T-helper 17 cell (primary cell): ENCODE results near the gene CHST14. TPM values are rescaled to one million over a fixed set of nuclear protein-coding genes. Genes with fewer than 3 reads are reported as not detected.

Source experiments
- ATAC-seq: fragments of 150-1000 bp; cut with Tn5 transposase; 2 replicates; pipeline ENCODE4 v1.10.0; 2021; ENCODE audit warnings: mild to moderate bottlenecking, moderate library complexity
- DNase-seq, 3 donors: peaks; one replicate each; pipeline versions ENCODE4 v3.0.0 to v3.0.0-alpha.2; 2020 to 2021
- H3K9me3 ChIP-seq: one replicate; pipeline ENCODE4 v1.7.0; 2013; ENCODE audit warnings: low read length, mild to moderate bottlenecking; ENCODE audit not compliant: control insufficient read depth, poor library complexity, severe bottlenecking
- H3K27ac Mint-ChIP-seq: one replicate; pipeline ENCODE4 v1.8.0; 2022; ENCODE audit warnings: mild to moderate bottlenecking, moderate library complexity, mixed read lengths
- H3K27me3 Mint-ChIP-seq: one replicate; pipeline ENCODE4 v1.8.0; 2022; ENCODE audit warnings: mixed read lengths
- H3K36me3 Mint-ChIP-seq: one replicate; pipeline ENCODE4 v1.8.0; 2022; ENCODE audit warnings: low read depth, mixed read lengths
- H3K4me1 Mint-ChIP-seq: one replicate; pipeline ENCODE4 v1.8.0; 2022; ENCODE audit warnings: mild to moderate bottlenecking, mixed read lengths
- H3K4me3 Mint-ChIP-seq: one replicate; pipeline ENCODE4 v1.8.0; 2022; ENCODE audit warnings: mild to moderate bottlenecking, moderate library complexity, mixed read lengths
- total RNA-seq, 4 donors: library from RNA in 2 of 4; stranded (reverse) in 2 of 4; gene quantifications; one replicate each; pipeline ENCODE4 v1.2.3 and lab custom pipeline; 2022 to 2026

CHST14 gene
- total RNA-seq, 2 donors from 2014 or later = 4.4 to 7.5 TPM

GRCh38 chr15:40474581-40474980 is 3.8 kb downstream of the CHST14 start:
- H3K27me3 Mint-ChIP-seq = peaks cover 5% of the 10 kb centered on the region
- H3K4me3 Mint-ChIP-seq = no peak overlapping the region
- DNase-seq (no peak), ATAC-seq (no peak)
- H3K4me1 Mint-ChIP-seq = peaks cover 14% of the 10 kb centered on the region
- no peaks in the 10 kb centered on the region for H3K36me3 Mint-ChIP-seq
- no peaks in the 10 kb centered on the region for H3K9me3 ChIP-seq
- peak overlapping the region; percentile 63 for H3K27ac Mint-ChIP-seq

- H3K4me1 Mint-ChIP-seq = peaks cover 2% of the 10 kb centered on the region
- peaks cover 19% of the 10 kb centered on the region for H3K27me3 Mint-ChIP-seq
- H3K9me3 ChIP-seq = no peaks in the 10 kb centered on the region
- H3K4me3 Mint-ChIP-seq = no peak overlapping the region
- H3K36me3 Mint-ChIP-seq = no peaks in the 10 kb centered on the region
- H3K27ac Mint-ChIP-seq = no peak overlapping the region
- no peak for DNase-seq
- no peak for ATAC-seq
Measured at GRCh38 chr15:40477642-40478327, 7.0 kb downstream of the CHST14 start.

DNA sequence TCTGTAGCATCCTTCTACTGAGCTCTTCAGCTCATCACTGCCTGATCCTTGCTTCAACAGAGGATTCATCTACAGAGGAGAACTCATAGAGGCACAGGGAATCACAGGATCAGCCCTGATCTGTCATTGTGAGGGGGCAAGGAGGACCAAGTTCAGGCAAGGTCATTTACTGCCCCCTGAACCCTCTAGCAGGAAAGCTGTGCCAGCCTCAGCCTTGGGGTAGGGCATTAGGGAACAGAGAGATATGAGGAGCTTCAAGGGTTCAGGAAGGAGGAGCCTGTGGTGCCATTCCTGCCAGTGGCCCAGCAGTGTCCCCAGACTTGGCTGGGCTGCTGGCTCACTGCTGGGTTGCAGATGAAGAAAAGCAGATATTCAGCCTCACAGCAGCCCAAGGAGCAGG is 8.2 kb downstream of the CHST14 start:
- H3K36me3 Mint-ChIP-seq = no peaks in the 10 kb centered on the region
- H3K9me3 ChIP-seq = no peaks in the 10 kb centered on the region
- peaks cover 2% of the 10 kb centered on the region for H3K4me1 Mint-ChIP-seq
- no peak overlapping the region for H3K4me3 Mint-ChIP-seq
- H3K27ac Mint-ChIP-seq = no peak overlapping the region
- DNase-seq (no peak), ATAC-seq (no peak)
- peaks cover 21% of the 10 kb centered on the region for H3K27me3 Mint-ChIP-seq

DNA sequence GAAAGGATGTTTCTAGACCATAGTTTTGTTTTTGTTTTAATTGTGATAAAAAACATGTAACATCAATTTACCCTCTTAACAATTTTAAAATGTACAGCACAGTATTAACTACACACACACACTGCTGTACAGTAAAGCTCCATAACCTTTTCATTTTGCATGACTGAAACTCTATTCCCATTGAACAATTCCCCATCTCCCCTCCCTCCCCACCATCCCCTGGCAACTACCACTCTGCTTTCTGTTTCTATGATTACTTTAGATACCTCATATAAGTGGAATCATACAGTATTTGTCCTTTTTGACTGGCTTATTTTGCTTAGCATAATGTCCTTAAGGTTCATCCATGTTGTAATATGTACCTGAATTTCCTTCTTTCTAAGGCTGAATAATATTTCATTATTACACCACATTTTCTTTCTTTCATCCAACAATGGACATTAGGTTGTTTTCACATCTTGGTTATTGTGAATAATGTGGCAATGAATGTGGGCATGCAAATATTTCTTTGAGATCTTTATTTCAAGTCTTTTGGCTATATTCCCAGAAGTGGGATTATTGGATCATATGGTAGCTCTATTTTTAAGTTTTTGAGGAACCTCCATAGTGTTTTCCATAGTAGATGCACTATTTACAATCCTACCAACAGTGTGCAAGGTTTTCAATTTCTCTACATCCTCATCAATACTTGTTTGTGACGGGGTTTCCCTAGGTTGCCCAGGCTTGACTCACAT is 10.7 kb downstream of the CHST14 start:
- peaks cover 27% of the 10 kb centered on the region for H3K27me3 Mint-ChIP-seq
- no peaks in the 10 kb centered on the region for H3K9me3 ChIP-seq
- H3K4me3 Mint-ChIP-seq = no peak overlapping the region
- DNase-seq = no peak
- no peaks in the 10 kb centered on the region for H3K36me3 Mint-ChIP-seq
- H3K27ac Mint-ChIP-seq = no peak overlapping the region
- H3K4me1 Mint-ChIP-seq = peaks cover 2% of the 10 kb centered on the region
- no peak for ATAC-seq

- peaks cover 2% of the 10 kb centered on the region for H3K4me1 Mint-ChIP-seq
- H3K27ac Mint-ChIP-seq = no peak overlapping the region
- no peak for DNase-seq
- H3K27me3 Mint-ChIP-seq = peaks cover 24% of the 10 kb centered on the region
- no peaks in the 10 kb centered on the region for H3K9me3 ChIP-seq
- ATAC-seq = no peak
- H3K4me3 Mint-ChIP-seq = no peak overlapping the region
- H3K36me3 Mint-ChIP-seq = no peaks in the 10 kb centered on the region
Measured at GRCh38 chr15:40483919-40484318, 13.1 kb downstream of the CHST14 start.

GRCh38 chr15:40486066-40486770 is 15.4 kb downstream of the CHST14 start:
- H3K4me3 Mint-ChIP-seq = peak overlapping the region; percentile 7
- ATAC-seq (no peak), DNase-seq (no peak)
- H3K36me3 Mint-ChIP-seq = no peaks in the 10 kb centered on the region
- no peaks in the 10 kb centered on the region for H3K9me3 ChIP-seq
- no peaks in the 10 kb centered on the region for H3K4me1 Mint-ChIP-seq
- peaks cover 13% of the 10 kb centered on the region for H3K27me3 Mint-ChIP-seq
- H3K27ac Mint-ChIP-seq = no peak overlapping the region

GRCh38 chr15:40487816-40488682 is 17.3 kb downstream of the CHST14 start:
- no peaks in the 10 kb centered on the region for H3K9me3 ChIP-seq
- no peak overlapping the region for H3K27ac Mint-ChIP-seq
- peaks cover 3% of the 10 kb centered on the region for H3K4me1 Mint-ChIP-seq
- H3K4me3 Mint-ChIP-seq = no peak overlapping the region
- DNase-seq (no peak), ATAC-seq (no peak)
- peaks cover 6% of the 10 kb centered on the region for H3K27me3 Mint-ChIP-seq
- H3K36me3 Mint-ChIP-seq = no peaks in the 10 kb centered on the region

- DNase-seq (no peak), ATAC-seq (no peak)
- peaks cover 17% of the 10 kb centered on the region for H3K4me1 Mint-ChIP-seq
- no peak overlapping the region for H3K27ac Mint-ChIP-seq
- no peaks in the 10 kb centered on the region for H3K9me3 ChIP-seq
- peaks cover 5% of the 10 kb centered on the region for H3K27me3 Mint-ChIP-seq
- H3K36me3 Mint-ChIP-seq = no peaks in the 10 kb centered on the region
- H3K4me3 Mint-ChIP-seq = no peak overlapping the region
Measured at GRCh38 chr15:40489274-40490175, 18.7 kb downstream of the CHST14 start.

DNA sequence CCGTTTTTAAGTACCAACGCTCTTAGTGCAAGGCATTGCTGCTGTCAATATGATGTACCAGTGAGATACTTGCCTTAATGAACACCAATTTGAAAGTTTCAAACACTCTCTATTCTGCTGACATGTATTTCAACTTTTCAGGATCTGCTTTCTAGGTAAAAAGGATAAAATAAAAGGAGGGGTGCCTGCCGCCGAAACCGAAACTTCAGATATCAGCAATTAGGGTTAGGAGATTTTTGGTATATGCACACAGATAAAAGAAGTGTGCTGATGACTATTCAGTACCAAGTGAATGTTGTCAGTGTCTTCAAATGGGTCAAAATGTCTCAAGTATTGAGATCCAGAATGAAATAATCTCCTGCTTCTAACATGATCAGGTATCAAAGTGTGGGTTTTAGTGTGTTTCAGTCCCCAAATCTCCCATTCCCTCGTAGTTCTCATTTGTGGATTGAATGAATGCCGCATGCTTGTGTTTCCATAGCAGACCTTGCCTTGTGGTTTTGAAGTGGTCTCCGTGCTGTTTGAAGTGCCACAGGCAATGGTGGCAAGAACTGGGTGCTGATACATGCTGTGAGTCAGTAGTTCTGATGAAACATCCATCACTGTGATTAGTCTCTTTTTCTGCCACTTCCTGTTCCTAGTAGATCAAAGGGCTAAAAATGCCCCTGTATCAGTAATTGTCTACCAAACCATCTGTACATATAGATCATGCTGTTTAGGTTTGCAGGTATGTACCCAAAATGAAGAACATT is 22.5 kb downstream of the CHST14 start:
- Mint-ChIP-seq H3K36me3 (no peaks in the 10 kb centered on the region), H3K4me1 (peaks cover 22% of the 10 kb centered on the region), H3K27me3 (peaks cover 2% of the 10 kb centered on the region), H3K4me3 (peak overlapping the region; percentile 87), H3K27ac (peak overlapping the region; percentile 87)
- H3K9me3 ChIP-seq = no peaks in the 10 kb centered on the region
- DNase-seq (peak in 1 of 3 donors; percentile 39), ATAC-seq (peak; percentile 93)

GRCh38 chr15:40495516-40495915 is 24.7 kb downstream of the CHST14 start:
- Mint-ChIP-seq H3K4me3 (no peak overlapping the region), H3K4me1 (peaks cover 22% of the 10 kb centered on the region), H3K27me3 (peaks cover 11% of the 10 kb centered on the region), H3K36me3 (no peaks in the 10 kb centered on the region), H3K27ac (no peak overlapping the region)
- DNase-seq (no peak), ATAC-seq (no peak)
- H3K9me3 ChIP-seq = no peaks in the 10 kb centered on the region

GRCh38 chr15:40498418-40498817 is 27.6 kb downstream of the CHST14 start:
- H3K4me1 Mint-ChIP-seq = peaks cover 15% of the 10 kb centered on the region
- no peak for DNase-seq
- no peak overlapping the region for H3K4me3 Mint-ChIP-seq

More at GRCh38 chr15:40498418-40498817, 27.6 kb downstream of the CHST14 start:
- Mint-ChIP-seq H3K27ac (no peak overlapping the region), H3K36me3 (no peaks in the 10 kb centered on the region), H3K27me3 (peaks cover 21% of the 10 kb centered on the region)
- ATAC-seq = no peak
- H3K9me3 ChIP-seq = no peaks in the 10 kb centered on the region
